Thyroid gland (tissue), 4 donors: ENCODE measurements around the gene JADE3. TPM values are rescaled to one million over a fixed set of nuclear protein-coding genes. Genes with fewer than 3 reads are reported as not detected.
A peak's percentile ranks its signal among the peaks of the same experiment; 100 is the strongest.

Experiments used
- DNase-seq, 2 donors: peaks; one replicate each; pipeline ENCODE4 v3.0.0-alpha.2; 2019
- H3K27ac ChIP-seq, 3 donors: fragments of 200-600 bp; sonication (generic); 1 replicate in 2 of 3; 2 replicates in 1 of 3; pipeline ENCODE4 v1.5.1; 2016 to 2019; ENCODE audit warnings: mild to moderate bottlenecking in 1 of 3, moderate library complexity in 1 of 3
- H3K27me3 ChIP-seq: fragments of 200-600 bp; sonication (generic); one replicate; pipeline ENCODE4 v1.5.1; 2019
- H3K36me3 ChIP-seq, 2 donors: fragments of 200-600 bp; sonication (generic); one replicate each; pipeline ENCODE4 v1.5.1; 2016 to 2019
- H3K4me1 ChIP-seq, 2 donors: fragments of 200-600 bp; sonication (generic); one replicate each; pipeline ENCODE4 v1.5.1; 2017 to 2019
- H3K4me3 ChIP-seq, 3 donors: fragments of 200-600 bp; sonication (generic); replicated peaks in 1 of 3; 1 replicate in 2 of 3; 2 replicates in 1 of 3; pipeline ENCODE4 v1.5.1; 2016; ENCODE audit warnings: mild to moderate bottlenecking in 1 of 3
- H3K9me3 ChIP-seq: fragments of 200-600 bp; sonication (generic); one replicate; pipeline ENCODE4 v1.5.1; 2017
- POLR2A ChIP-seq, 2 donors: fragments of 450-650 bp; IDR thresholded peaks; one replicate each; pipeline ENCODE4 v1.6.1; 2017; ENCODE audit warnings: antibody characterized with exemption in 2 of 2, mild to moderate bottlenecking in 2 of 2, moderate library complexity in 1 of 2
- WGBS, 2 donors: methylation state at CpG; one replicate each; pipeline ENCODE4 v1.1.5; 2017; 5-methylcytosine and 5-hydroxymethylcytosine counted together
- intact Hi-C: fragments of 100-400 bp; cut with DNase I; formaldehyde crosslinking; loops from one replicate; pipeline ENCODE4 v1.15.1; 2023
- total RNA-seq, 4 donors: library from RNA; depleted of rRNA; stranded (reverse); fragments of >200 nt; gene quantifications; one replicate each; pipeline ENCODE4 v1.2.3, GENCODE V29; 2016
- TF ChIP-seq, protein P1 (sequence below), 6 experiments: fragments of 200-600 bp in 3 of 6; fragments of 450-650 bp in 3 of 6; sonication (generic) in 3 of 6; IDR thresholded peaks; one replicate each; pipeline ENCODE4 v1.5.1; 2016 to 2019; ENCODE audit warnings: antibody characterized with exemption in 6 of 6, mild to moderate bottlenecking in 2 of 6, inconsistent platforms in 1 of 6, moderate library complexity in 1 of 6

JADE3 gene
- 1 to 10 TPM; 6.0 to 8.5 (median 7.8) TPM for total RNA-seq

DNA sequence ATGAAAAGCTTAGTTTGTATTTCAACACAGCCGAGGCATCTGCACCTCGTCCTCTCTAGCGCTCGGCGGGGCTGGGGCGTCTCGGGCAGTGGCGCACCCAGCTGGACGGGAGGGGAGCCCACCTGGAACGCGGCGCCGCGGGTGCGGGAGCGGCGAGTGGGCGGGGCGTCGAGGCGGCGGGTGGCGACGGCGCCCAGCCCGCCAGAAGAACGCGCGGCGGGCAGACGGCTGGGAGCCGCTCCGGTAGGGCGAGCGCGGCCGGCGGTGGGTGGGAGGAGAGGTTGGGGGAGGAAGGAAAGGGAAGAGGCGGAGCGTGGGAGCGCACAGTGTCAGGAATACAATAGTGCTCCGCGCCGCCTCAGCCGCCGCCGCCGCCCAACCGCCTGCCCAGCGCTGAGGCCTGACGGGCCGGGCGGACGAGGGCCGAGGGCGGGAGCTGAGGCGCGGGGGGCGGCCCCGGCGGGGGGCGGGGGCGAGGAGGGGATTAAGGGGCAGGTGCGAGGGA, at the start of gene JADE3:
Gene JADE3, plus strand, starts transcription at position 324 of the 505 bp plus-strand sequence. CDS start 72,474 bp downstream, outside the sequence.
- Histone ChIP-seq H3K4me1 (no peaks in the 10 kb centered on the region), H3K27me3 (no peaks in the 10 kb centered on the region), H3K9me3 (no peaks in the 10 kb centered on the region), H3K27ac (peak within 1 kb of the TSS; percentile 52 to 59 (median 59)), H3K36me3 (no peaks in the 10 kb centered on the region), H3K4me3 (peak within 1 kb of the TSS; percentile 33 to 58 (median 56))
- WGBS, 2 donors, result 3 to 17% methylated on average over 1 to 7 of the region's 64 CpGs
- DNase-seq, result peak; percentile 81 to 83
- TF ChIP-seq, protein P1, sequence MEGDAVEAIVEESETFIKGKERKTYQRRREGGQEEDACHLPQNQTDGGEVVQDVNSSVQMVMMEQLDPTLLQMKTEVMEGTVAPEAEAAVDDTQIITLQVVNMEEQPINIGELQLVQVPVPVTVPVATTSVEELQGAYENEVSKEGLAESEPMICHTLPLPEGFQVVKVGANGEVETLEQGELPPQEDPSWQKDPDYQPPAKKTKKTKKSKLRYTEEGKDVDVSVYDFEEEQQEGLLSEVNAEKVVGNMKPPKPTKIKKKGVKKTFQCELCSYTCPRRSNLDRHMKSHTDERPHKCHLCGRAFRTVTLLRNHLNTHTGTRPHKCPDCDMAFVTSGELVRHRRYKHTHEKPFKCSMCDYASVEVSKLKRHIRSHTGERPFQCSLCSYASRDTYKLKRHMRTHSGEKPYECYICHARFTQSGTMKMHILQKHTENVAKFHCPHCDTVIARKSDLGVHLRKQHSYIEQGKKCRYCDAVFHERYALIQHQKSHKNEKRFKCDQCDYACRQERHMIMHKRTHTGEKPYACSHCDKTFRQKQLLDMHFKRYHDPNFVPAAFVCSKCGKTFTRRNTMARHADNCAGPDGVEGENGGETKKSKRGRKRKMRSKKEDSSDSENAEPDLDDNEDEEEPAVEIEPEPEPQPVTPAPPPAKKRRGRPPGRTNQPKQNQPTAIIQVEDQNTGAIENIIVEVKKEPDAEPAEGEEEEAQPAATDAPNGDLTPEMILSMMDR (IDR thresholded peaks at IDR 0.05), result no peak
- TF ChIP-seq POLR2A (IDR thresholded peaks at IDR 0.05), result peak in 1 of 2 donors; percentile 70
- intact Hi-C loops, result no loop called here

DNA sequence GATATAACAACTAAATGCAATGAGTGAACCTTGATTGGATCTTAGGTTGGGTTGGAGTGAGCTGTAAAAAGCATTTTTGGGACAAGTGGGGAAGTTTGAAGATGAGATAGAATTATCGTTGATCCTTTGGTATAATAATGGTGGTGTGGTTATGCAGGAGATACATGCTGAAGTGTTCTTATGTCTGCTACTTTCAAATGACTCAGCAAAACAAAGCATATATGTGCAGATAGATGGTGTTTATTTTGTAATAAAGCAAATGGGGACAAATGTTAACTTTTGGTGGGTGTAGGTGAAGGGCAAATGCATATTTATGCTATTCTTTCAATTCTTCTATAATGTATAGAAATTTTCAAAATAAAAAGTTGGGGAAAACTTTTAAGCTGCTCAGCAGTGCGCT, 49.1 kb upstream of the JADE3 start:
- TF ChIP-seq, protein P1 (IDR thresholded peaks at IDR 0.05), result no peak
- no peak for TF ChIP-seq POLR2A (IDR thresholded peaks at IDR 0.05)
- WGBS, 2 donors, result 98% methylated on average over 2 of the region's 2 CpGs
- Histone ChIP-seq H3K4me1 (no peaks in the 10 kb centered on the region), H3K36me3 (no peaks in the 10 kb centered on the region), H3K27ac (no peak overlapping the region), H3K4me3 (no peak overlapping the region), H3K27me3 (no peaks in the 10 kb centered on the region), H3K9me3 (no peaks in the 10 kb centered on the region)
- DNase-seq, result no peak
- intact Hi-C loops, result no loop called here

DNA sequence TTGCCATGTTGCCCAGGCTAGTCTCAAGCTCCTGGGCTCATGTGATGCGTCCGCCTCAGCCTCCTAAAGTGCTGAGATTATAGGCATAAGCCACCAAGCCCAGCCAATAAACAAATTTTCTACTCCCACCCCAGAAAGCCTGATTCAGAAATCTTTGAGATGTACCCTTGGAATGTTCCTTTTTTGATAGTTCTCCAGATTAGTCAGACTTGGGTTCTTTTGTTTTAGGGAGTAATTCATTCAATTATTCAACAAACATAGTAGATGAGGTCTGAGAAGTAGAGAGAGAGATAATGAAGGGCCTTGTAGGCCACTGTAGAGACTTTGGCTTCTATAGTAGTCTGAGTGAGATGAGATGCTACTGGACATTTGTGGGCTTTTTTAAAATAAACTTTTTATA, 47.6 kb upstream of the JADE3 start:
- H3K9me3 ChIP-seq, result no peaks in the 10 kb centered on the region
- WGBS, 2 donors, result 100% methylated on average over 2 of the region's 2 CpGs

DNA sequence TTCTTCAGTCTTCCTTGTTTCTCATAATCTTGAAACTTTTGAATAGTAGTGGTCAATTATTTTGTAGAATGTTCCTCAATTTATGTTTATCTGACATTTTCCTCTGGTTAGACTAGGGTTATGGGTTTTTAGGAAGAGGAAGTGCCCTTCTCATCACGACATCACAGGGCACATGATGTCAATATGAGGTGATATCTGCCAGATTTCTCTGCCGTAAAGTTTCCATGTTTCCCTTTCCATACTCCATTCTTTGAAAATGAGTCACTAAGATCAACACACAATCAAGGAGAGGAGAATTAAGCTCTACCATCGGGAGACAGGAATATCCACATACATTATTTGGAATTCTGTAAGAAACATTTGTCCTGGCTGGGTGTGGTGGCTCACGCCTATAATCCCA, 46.9 kb upstream of the JADE3 start:
- no peak for DNase-seq
- H3K27ac ChIP-seq, result no peak overlapping the region

More for the DNA sequence above, 47.6 kb upstream of the JADE3 start:
- intact Hi-C loops, result no loop called here
- no peak overlapping the region for H3K4me3 ChIP-seq
- H3K4me1 ChIP-seq, result no peaks in the 10 kb centered on the region
- TF ChIP-seq POLR2A (IDR thresholded peaks at IDR 0.05), result no peak
- TF ChIP-seq, protein P1 (IDR thresholded peaks at IDR 0.05), result no peak
- DNase-seq, result no peak
- H3K27me3 ChIP-seq, result no peaks in the 10 kb centered on the region
- no peaks in the 10 kb centered on the region for H3K36me3 ChIP-seq
- no peak overlapping the region for H3K27ac ChIP-seq

DNA sequence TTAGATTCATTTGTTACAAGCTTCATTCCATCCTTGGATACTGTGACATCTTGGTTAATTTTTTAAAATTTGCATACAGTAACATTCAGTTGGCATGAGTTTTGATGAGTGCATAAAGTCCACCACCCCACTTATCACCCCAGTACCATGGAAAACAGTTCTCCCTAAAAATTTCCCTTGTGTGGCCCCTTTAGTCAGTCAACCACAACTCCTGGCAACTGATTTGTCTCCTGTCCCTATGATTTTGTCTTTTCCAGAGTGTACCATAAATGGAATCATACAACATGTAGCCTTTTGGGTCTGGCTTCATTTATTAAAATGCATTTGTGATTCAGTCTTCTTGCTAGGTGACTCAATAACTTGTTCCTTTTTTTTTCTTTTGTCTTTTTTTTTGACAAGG, 45.5 kb upstream of the JADE3 start:
- Histone ChIP-seq H3K4me3 (no peak overlapping the region), H3K9me3 (no peaks in the 10 kb centered on the region), H3K4me1 (no peaks in the 10 kb centered on the region), H3K36me3 (no peaks in the 10 kb centered on the region), H3K27me3 (no peaks in the 10 kb centered on the region), H3K27ac (no peak overlapping the region)
- intact Hi-C loops, result no loop called here
- TF ChIP-seq, protein P1 (IDR thresholded peaks at IDR 0.05), result no peak
- TF ChIP-seq POLR2A (IDR thresholded peaks at IDR 0.05), result no peak
- DNase-seq, result no peak

More for the DNA sequence above, 46.9 kb upstream of the JADE3 start:
- Histone ChIP-seq H3K4me3 (no peak overlapping the region), H3K27me3 (no peaks in the 10 kb centered on the region), H3K36me3 (no peaks in the 10 kb centered on the region), H3K4me1 (no peaks in the 10 kb centered on the region), H3K9me3 (no peaks in the 10 kb centered on the region)
- TF ChIP-seq POLR2A (IDR thresholded peaks at IDR 0.05), result no peak
- TF ChIP-seq, protein P1 (IDR thresholded peaks at IDR 0.05), result no peak
- WGBS, 2 donors, result 62 to 89% methylated on average over 4 of the region's 4 CpGs
- intact Hi-C loops, result no loop called here
